ENCODE data around the gene MYH14. TPM values are rescaled to one million over a fixed set of nuclear protein-coding genes. Genes with fewer than 3 reads are reported as not detected.

The MYH14 gene
- polyA plus RNA-seq, 1 donor from 2014 or later: not detected

- Histone ChIP-seq H3K27me3 (ENCODE audit: insufficient read depth, low read depth, low read length) (peaks cover 10% of the 10 kb centered on the region), H3K4me3 (ENCODE audit: low read length) (no peak overlapping the region), H3K79me2 (replicated peaks; ENCODE audit: insufficient read depth, low read length) (no peaks in the 10 kb centered on the region), H3K27ac (ENCODE audit: low read length) (no peak overlapping the region), H2AFZ (ENCODE audit: low read depth, low read length) (no peak overlapping the region), H3K36me3 (ENCODE audit: insufficient read depth, low read length) (no peaks in the 10 kb centered on the region), H3K9me3 (ENCODE audit: low read length) (no peaks in the 10 kb centered on the region), H4K20me1 (ENCODE audit: insufficient read depth) (no peaks in the 10 kb centered on the region), H3K9ac (ENCODE audit: low read length) (no peak overlapping the region), H3K4me2 (ENCODE audit: low read length) (no peak overlapping the region), H3F3A (ENCODE audit: insufficient read depth, low read length, poor library complexity, severe bottlenecking) (no peaks in the 10 kb centered on the region), H3K9me2 (ENCODE audit: insufficient read depth, low read length) (no peaks in the 10 kb centered on the region)
- TF ChIP-seq RAD21 (conservative IDR thresholded peaks at IDR 0.05) (no peak), MXI1 (conservative IDR thresholded peaks at IDR 0.05; ENCODE audit: poor library complexity, severe bottlenecking) (no peak), CTCF (IDR thresholded peaks at IDR 0.05; ENCODE audit: poor library complexity, severe bottlenecking) (no peak), EZH2 (IDR thresholded peaks at IDR 0.05; ENCODE audit: borderline replicate concordance, insufficient read depth, low read length, poor library complexity, severe bottlenecking) (no peak), SMC3 (conservative IDR thresholded peaks at IDR 0.05; ENCODE audit: poor library complexity) (no peak), POLR2AphosphoS5 (IDR thresholded peaks at IDR 0.05) (no peak), TAF1 (IDR thresholded peaks at IDR 0.05; ENCODE audit: low read depth) (no peak), EP300 (conservative IDR thresholded peaks at IDR 0.05; ENCODE audit: poor library complexity, severe bottlenecking) (no peak)
These were observed 4.2 kb upstream of the MYH14 start for GRCh38 chr19:50199259-50199555.

- H3K4me3 ChIP-seq (ENCODE audit: low read length): no peak overlapping the region
- H3K27me3 ChIP-seq (ENCODE audit: insufficient read depth, low read depth, low read length): peaks cover 24% of the 10 kb centered on the region
- no peaks in the 10 kb centered on the region for H3K9me2 ChIP-seq (ENCODE audit: insufficient read depth, low read length)
- no peaks in the 10 kb centered on the region for H3K9me3 ChIP-seq (ENCODE audit: low read length)
- no peaks in the 10 kb centered on the region for H3K36me3 ChIP-seq (ENCODE audit: insufficient read depth, low read length)
- H2AFZ ChIP-seq (ENCODE audit: low read depth, low read length): no peak overlapping the region
- no peak overlapping the region for H3K4me2 ChIP-seq (ENCODE audit: low read length)
- H3K9ac ChIP-seq (ENCODE audit: low read length): no peak overlapping the region
- no peak for TF ChIP-seq POLR2AphosphoS5 (IDR thresholded peaks at IDR 0.05)
- no peak for TF ChIP-seq REST (IDR thresholded peaks at IDR 0.05; ENCODE audit: borderline replicate concordance)
- TF ChIP-seq RAD21 (conservative IDR thresholded peaks at IDR 0.05): no peak
- no peak for TF ChIP-seq EZH2 (IDR thresholded peaks at IDR 0.05; ENCODE audit: borderline replicate concordance, insufficient read depth, low read length, poor library complexity, severe bottlenecking)
- no peak for TF ChIP-seq SMC3 (conservative IDR thresholded peaks at IDR 0.05; ENCODE audit: poor library complexity)
- no peak for TF ChIP-seq TAF1 (IDR thresholded peaks at IDR 0.05; ENCODE audit: low read depth)
- no peak for TF ChIP-seq MXI1 (conservative IDR thresholded peaks at IDR 0.05; ENCODE audit: poor library complexity, severe bottlenecking)
- no peak for TF ChIP-seq CTCF (IDR thresholded peaks at IDR 0.05; ENCODE audit: poor library complexity, severe bottlenecking)
- TF ChIP-seq EP300 (conservative IDR thresholded peaks at IDR 0.05; ENCODE audit: poor library complexity, severe bottlenecking): no peak
- H4K20me1 ChIP-seq (ENCODE audit: insufficient read depth): no peaks in the 10 kb centered on the region
- no peak overlapping the region for H3K27ac ChIP-seq (ENCODE audit: low read length)
- no peaks in the 10 kb centered on the region for H3F3A ChIP-seq (ENCODE audit: insufficient read depth, low read length, poor library complexity, severe bottlenecking)
- no peaks in the 10 kb centered on the region for H3K79me2 ChIP-seq (replicated peaks; ENCODE audit: insufficient read depth, low read length)
These were observed 1.0 kb upstream of the MYH14 start for GRCh38 chr19:50202386-50202785.
